Right lobe of liver (tissue), 4 donors: ENCODE data around the gene CIAO2B.

Experiments used
- CTCF ChIP-seq, 4 donors: fragments of 200-600 bp in 3 of 4; fragments of 450-650 bp in 1 of 4; IDR thresholded peaks; one replicate each; pipeline versions ENCODE4 v1.5.1 to v1.8.0; 2016 to 2022; ENCODE audit warnings: antibody characterized with exemption in 4 of 4, mild to moderate bottlenecking in 2 of 4
- POLR2A ChIP-seq: fragments of 450-650 bp; IDR thresholded peaks from one replicate; pipeline ENCODE4 v1.6.1; 2017; ENCODE audit warnings: antibody characterized with exemption, mild to moderate bottlenecking
- donor health status: DM: no; HTN: no; CAD: no.
- donor health status: DM: no; HTN: no; CAD: no.
- donor health status: DM: no; HTN: yes; CAD: no.

GRCh38 chr16:66964049-66964448 lies 29.8 kb upstream of the CIAO2B start:
- TF ChIP-seq CTCF (IDR thresholded peaks at IDR 0.05) (peak in 1 of 4 donors; percentile 12), POLR2A (no peak)
